Glutamatergic neuron (in vitro differentiated cells): ENCODE measurements around the gene PLEKHB2. TPM values are rescaled to one million over a fixed set of nuclear protein-coding genes. Genes with fewer than 3 reads are reported as not detected.
"Not testable (repeated sequence)": the region's sequence is repeated elsewhere in the genome, so short reads cannot be mapped to it uniquely, and the experiment has no call there.

Source experiments
- DNase-seq: peaks from one replicate; pipeline ENCODE4 v3.0.0; 2022
- H3K27ac Mint-ChIP-seq: one replicate; pipeline ENCODE4 v1.8.0; 2020; ENCODE audit warnings: mild to moderate bottlenecking, mixed read lengths, inconsistent platforms; ENCODE audit not compliant: unreplicated experiment
- H3K27me3 Mint-ChIP-seq: one replicate; pipeline ENCODE4 v1.8.0; 2020; ENCODE audit warnings: mild to moderate bottlenecking, moderate library complexity, mixed read lengths, inconsistent platforms; ENCODE audit not compliant: unreplicated experiment
- H3K36me3 Mint-ChIP-seq: one replicate; pipeline ENCODE4 v1.8.0; 2020; ENCODE audit warnings: mild to moderate bottlenecking, mixed read lengths, inconsistent platforms; ENCODE audit not compliant: unreplicated experiment
- H3K4me1 Mint-ChIP-seq: one replicate; pipeline ENCODE4 v1.8.0; 2020; ENCODE audit warnings: mild to moderate bottlenecking, low read depth, mixed read lengths, inconsistent platforms; ENCODE audit not compliant: unreplicated experiment
- H3K4me3 Mint-ChIP-seq: one replicate; pipeline ENCODE4 v1.8.0; 2020; ENCODE audit warnings: mild to moderate bottlenecking, mixed read lengths, inconsistent platforms; ENCODE audit not compliant: unreplicated experiment
- H3K9me3 Mint-ChIP-seq: one replicate; pipeline ENCODE4 v1.8.0; 2020; ENCODE audit warnings: mild to moderate bottlenecking, moderate library complexity, mixed read lengths, inconsistent platforms; ENCODE audit not compliant: unreplicated experiment
- CTCF ChIP-seq: fragments of 200-600 bp; sonication (generic); IDR thresholded peaks from one replicate; pipeline ENCODE4 v1.5.0; 2021; ENCODE audit not compliant: partially characterized antibody, unreplicated experiment
- total RNA-seq: library from RNA; stranded (reverse); fragmentation: NEBNext Ultra II Directional; extraction: Animal tissue kit (Norgen Biotek cat#: 25700); gene quantifications from one replicate; pipeline ENCODE4 v1.2.1, GENCODE V29; 2021; ENCODE audit not compliant: unreplicated experiment

Gene PLEKHB2
- total RNA-seq, 1 donor from 2014 or later: 42.4 TPM

DNA sequence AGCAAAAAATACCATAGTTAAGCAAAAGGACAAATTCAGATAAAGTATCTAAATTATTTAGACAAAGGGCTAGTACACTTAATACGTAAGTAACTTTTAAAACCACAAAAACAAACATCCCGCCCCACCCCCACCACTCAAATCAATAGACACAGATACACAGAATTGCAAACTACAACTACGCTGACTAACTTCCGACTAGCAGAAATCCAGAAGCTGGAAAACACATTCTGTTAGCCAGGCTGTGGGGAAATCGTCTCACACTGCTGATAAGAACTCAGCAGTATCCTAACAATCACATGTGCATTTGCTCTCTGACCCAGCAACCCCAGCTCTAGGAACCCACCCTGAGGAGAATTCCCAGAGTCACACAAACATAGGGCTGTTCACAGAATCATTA lies 28.4 kb upstream of the PLEKHB2 start:
- DNase-seq: no peak
- TF ChIP-seq CTCF: no peak
- peaks cover 13% of the 10 kb centered on the region for H3K4me1 Mint-ChIP-seq

GRCh38 chr2:131077182-131077846 lies 27.8 kb upstream of the PLEKHB2 start:
- no peaks in the 10 kb centered on the region for H3K27me3 Mint-ChIP-seq
- no peak for TF ChIP-seq CTCF
- H3K4me3 Mint-ChIP-seq: no peak overlapping the region
- no peaks in the 10 kb centered on the region for H3K9me3 Mint-ChIP-seq
- peaks cover 17% of the 10 kb centered on the region for H3K4me1 Mint-ChIP-seq
- no peak for DNase-seq
- peaks cover 4% of the 10 kb centered on the region for H3K36me3 Mint-ChIP-seq
- peak overlapping the region; percentile 46 for H3K27ac Mint-ChIP-seq

More for the DNA sequence above, 28.4 kb upstream of the PLEKHB2 start:
- peaks cover 4% of the 10 kb centered on the region for H3K36me3 Mint-ChIP-seq
- H3K27ac Mint-ChIP-seq: peak overlapping the region; percentile 12
- H3K9me3 Mint-ChIP-seq: no peaks in the 10 kb centered on the region
- no peaks in the 10 kb centered on the region for H3K27me3 Mint-ChIP-seq
- H3K4me3 Mint-ChIP-seq: no peak overlapping the region

DNA sequence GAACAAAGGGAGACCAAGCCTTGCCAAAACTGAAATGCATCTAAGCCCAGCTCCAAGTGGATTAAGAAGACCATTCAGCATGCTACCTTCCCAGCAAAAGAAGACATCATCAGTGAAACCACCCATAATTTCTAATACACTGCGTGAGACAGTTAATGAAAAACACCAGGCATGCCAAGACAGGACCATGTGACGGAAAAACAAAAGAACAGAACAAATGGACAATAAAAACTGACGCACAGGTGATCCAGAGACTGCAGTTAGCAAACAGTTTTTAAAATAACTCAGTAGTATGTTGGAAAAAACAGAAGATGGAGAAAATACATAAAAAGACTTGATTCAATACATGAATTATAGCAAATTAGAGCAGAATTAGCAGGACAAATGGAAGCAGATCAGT lies 27.2 kb upstream of the PLEKHB2 start:
- H3K9me3 Mint-ChIP-seq: no peaks in the 10 kb centered on the region
- DNase-seq: no peak
- no peak overlapping the region for H3K4me3 Mint-ChIP-seq
- TF ChIP-seq CTCF: no peak
- H3K27ac Mint-ChIP-seq: peak overlapping the region; percentile 67
- peaks cover 4% of the 10 kb centered on the region for H3K36me3 Mint-ChIP-seq
- peaks cover 17% of the 10 kb centered on the region for H3K4me1 Mint-ChIP-seq
- no peaks in the 10 kb centered on the region for H3K27me3 Mint-ChIP-seq

- H3K4me1 Mint-ChIP-seq: peaks cover 17% of the 10 kb centered on the region
- not testable (repeated sequence) for H3K27ac Mint-ChIP-seq, H3K27me3 Mint-ChIP-seq, H3K9me3 Mint-ChIP-seq, DNase-seq, H3K36me3 Mint-ChIP-seq, H3K4me3 Mint-ChIP-seq
Measured at GRCh38 chr2:131079931-131080330, 25.2 kb upstream of the PLEKHB2 start.

DNA sequence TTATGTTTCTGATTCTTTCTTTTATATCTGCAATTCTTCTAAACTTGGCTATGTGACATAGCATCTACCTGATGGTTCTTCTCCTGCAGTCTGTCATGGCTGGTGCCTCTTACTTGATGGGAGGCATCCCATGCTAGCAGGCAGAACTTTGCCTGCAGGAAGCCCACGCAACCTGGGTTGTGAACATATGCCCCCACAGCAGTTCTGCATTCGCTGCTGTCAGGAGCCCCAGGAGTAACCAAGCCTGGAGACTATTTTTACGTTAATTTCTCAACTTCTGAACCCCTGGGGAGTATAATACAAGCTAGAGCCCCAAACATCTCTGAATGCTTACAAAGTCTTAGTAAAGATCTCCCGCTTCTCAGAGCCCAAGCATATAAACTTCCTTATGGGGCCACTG lies 23.9 kb upstream of the PLEKHB2 start:
- Mint-ChIP-seq H3K4me3 (no peak overlapping the region), H3K36me3 (peaks cover 1% of the 10 kb centered on the region), H3K9me3 (no peaks in the 10 kb centered on the region), H3K27ac (peak overlapping the region; percentile 1), H3K4me1 (peaks cover 17% of the 10 kb centered on the region), H3K27me3 (no peaks in the 10 kb centered on the region)
- TF ChIP-seq CTCF: no peak
- no peak for DNase-seq
